Stimulated activated CD8-positive, alpha-beta memory T cell treated with anti-CD3 and anti-CD28 coated beads, Interleukin-4, amount 100 ng/mL, for 1 hour (primary cell): ENCODE data around the gene CREBRF.
A peak's percentile ranks its signal among the peaks of the same experiment; 100 is the strongest.
"Not testable (repeated sequence)": the region's sequence is repeated elsewhere in the genome, so short reads cannot be mapped to it uniquely, and the experiment has no call there.

Source experiments
- DNase-seq, 2 donors: peaks; one replicate each; pipeline ENCODE4 v3.0.0-alpha.2; 2020; ENCODE audit warnings: low read depth in 2 of 2, low spot score in 1 of 2

CREBRF gene

DNA sequence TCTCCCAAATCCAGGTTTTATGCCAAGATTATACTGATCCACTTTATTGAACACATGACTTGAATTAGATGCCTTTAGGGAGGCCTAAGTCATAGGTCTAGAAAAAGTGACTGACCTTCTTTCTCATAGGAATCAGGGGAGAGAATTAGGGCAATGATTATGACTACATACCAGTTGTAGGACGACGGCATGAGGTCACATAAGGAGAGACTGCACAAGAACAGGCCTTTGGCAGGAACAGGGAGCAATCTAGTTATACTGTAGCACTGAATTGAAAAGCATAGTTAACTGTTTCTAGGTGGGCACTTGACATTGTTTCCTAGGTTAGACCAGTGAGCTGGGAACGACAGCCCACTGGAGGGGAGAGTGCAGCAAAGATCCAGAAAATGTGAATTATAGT lies 22.7 kb downstream of the CREBRF start:
- DNase-seq = no peak

DNA sequence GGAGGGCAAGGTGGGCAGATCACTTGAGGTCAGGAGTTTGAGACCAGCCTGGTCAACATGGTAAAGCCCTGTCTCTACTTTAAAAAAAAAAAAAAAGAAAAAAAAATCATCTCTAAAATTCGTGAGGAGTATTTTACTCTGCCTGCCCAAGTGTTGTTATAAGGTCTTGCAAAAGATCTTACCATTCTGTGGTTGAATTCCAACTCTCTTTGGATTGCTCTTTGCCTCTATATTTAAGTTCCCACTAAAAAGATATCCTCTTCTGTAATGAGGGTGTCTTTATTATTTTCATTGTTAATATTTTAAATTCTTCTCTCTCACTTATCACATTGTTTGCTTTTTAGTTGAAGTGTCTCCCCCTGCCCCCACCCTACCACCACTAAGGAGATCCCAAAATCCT lies 33.4 kb downstream of the CREBRF start:
- no peak for DNase-seq

DNA sequence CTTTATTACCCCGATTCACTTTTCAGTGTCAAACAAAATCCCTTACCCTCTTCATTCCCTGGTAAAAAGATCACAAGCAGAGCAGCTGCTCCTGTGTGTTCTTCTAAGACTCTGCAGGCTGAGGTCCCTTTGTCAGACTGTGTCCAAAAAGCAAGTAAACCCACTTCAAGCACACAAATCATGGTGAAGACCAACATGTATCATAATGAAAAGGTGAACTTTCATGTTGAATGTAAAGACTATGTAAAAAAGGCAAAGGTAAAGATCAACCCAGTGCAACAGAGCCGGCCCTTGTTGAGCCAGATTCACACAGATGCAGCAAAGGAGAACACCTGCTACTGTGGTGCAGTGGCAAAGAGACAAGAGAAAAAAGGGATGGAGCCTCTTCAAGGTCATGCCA lies 34.5 kb downstream of the CREBRF start:
- no peak for DNase-seq

DNA sequence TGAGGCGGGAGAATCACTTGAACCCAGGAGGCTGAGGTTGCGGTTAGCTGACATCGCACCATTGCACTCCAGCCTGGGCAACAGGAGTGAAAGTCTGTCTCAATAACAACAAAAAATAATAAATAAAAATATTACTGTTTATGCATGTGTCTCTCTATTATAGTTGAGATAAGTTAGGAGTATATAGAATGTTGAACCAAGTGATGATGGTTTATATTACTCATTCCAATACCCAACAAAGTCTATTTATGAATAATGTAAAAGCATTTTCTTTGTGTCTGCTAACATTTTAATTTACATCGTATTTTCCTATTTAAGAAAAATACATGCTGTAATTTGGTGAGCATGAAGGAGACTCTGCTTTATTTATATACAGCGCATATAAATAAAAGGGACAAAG lies 35.8 kb downstream of the CREBRF start:
- DNase-seq = no peak

DNA sequence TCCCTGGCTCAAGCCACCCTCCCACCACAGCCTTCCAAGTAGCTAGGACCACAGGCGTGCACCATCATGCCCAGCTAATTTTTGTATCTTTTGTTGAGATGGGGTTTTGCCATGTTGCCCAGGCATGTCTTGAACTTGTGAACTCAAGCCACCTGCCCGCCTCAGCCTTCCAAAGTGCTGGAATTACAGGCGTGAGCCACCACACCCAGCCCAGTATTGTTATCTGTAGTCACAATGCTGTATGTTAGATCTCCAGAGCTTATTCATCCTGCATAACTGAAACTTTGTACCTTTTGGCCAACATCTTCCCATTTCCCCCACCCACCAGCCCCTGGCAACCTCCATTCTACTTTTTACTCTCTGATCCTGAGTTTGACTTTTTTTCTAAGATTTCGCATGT lies 37.5 kb downstream of the CREBRF start:
- no peak for DNase-seq

DNA sequence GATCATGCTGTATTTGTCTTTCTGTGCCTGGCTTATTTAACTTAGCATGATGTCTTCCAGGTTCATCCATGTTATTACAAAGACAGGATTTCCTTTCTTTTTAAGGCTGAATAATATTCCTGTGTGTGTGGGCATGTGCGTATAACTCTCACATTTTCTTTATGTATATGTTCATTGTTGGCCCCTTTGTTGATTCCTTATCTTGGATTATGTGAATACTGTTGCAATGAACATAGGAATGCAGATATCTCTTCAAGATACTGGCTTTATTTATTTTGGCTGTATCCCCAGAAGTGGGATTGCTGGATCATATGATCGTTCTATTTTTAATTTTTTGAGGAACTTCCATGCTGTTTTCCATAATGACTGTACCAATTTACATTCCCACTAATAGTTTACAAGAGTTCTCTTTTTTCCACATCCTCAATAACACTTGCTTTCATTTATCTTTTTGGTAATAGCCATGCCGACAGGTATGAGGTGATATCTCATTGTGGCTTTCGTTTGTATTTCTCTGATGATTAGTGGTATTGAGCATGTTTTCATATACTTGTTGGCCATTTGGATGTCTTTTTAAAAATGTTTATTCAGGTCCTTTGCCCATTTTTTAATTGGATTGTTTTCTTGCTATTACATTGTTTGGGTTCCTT lies 38.0 kb downstream of the CREBRF start:
- no peak for DNase-seq

DNA sequence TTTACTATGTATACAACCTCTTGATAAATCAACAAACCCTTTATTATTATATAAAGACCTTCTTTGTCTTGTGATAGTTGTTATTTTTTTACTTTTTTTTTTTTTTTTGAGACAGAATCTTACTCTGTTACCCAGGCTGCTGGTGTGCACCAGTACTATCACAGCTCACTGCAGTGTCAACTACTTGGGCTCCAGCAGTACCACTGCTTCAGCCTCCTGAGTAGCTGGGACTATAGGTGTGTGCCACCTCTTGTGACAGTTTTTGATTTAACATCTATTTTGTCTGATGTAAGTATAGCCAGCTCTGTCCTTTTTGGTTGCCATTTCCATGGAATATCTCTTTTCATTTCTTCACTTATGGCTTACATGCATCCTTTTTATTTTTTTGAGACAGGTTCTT lies 42.6 kb downstream of the CREBRF start:
- no peak for DNase-seq

DNA sequence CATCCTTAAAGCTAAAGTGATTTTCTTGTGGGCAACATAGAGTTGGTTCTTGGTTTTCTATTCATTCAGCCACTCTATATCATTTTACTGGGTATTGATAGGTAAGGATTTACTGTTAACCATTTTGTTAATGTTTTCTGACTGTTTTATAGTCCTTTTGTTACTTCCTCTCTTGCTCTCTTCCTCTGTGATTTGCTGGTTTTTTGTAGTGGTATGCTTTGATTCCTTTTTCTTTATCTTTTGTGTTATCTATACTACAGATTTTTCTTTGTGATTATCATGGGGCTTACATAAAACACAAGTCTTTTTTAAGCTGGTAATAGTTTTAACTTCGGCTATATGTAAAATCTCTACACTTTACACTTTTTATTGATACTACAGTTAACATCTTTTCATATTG lies 43.3 kb downstream of the CREBRF start:
- DNase-seq = no peak

DNA sequence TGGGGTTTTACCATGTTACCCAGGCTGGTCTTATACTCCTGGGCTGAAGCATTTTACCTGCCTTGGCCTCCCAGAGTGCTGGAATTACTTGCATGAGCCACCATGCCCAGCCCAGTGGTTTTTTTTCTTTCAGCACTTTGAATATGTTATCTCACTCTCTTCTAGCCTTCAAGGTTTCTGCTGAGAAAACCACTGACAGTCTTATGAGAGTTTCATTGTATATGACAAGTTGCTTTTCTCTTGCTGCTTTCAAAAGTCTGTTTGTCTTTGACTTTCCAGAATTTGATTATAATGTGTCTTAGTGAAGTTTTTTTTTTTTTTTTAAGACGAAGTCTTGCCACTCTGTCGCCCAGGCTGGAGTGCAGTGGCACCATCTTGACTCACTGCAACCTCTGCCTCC lies 45.1 kb downstream of the CREBRF start:
- DNase-seq = no peak

DNA sequence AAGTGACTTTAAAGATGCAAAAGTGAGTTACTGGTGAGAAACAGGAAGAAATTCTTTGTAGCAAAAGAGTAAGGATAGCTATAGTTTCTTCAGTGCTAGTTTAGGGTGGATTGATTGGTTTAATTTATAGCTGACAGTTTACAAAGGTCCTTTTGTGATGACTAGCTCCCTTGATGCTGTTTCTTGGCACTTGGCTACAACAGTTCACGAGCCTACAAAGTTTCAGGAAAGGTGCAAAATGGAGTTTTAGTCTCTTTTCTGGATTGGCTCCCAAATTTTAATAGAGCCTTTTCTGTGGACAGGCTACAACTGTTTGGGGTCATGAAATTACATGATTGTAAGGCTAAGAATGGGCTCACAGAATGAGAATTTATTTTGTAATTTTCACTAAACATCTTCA lies 47.3 kb downstream of the CREBRF start:
- DNase-seq = no peak

DNA sequence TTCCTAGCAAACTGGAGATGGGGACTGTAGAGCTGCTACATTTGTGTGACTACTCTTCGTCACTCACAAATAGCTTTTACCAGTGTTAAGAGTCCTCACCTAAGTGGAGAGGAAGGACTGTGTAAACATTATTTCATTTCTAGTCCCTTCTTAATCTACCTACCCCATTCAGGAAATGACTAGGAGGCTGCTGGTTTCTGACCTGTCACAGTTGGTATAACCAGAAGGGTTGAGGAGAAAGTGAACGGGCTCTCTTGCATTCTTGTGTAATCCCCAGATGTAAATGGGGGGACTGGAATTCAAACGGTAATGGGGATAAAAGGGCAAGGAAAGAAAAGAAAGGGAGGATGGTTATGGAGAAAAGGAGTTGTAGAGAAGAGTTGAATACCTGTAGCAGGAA lies 52.8 kb downstream of the CREBRF start:
- DNase-seq = no peak

DNA sequence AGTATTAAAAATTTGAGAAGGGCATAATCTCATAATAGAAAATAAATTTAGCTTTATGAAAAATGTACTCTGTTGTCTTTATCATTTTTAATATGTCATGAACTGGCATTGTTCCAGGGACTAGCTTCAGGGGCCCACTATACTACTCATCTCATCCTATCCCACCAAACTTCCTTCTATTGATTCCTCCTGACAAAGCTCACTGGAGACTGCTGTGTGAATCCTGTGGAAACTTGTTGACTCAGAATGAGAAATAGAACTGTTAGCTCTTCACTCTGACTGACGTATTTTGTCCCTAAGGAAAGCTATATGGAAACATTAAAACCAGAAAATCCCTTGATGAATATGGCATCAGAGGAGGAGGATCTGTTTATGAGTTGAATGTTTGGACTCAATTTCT lies 58.4 kb downstream of the CREBRF start:
- no peak for DNase-seq

DNA sequence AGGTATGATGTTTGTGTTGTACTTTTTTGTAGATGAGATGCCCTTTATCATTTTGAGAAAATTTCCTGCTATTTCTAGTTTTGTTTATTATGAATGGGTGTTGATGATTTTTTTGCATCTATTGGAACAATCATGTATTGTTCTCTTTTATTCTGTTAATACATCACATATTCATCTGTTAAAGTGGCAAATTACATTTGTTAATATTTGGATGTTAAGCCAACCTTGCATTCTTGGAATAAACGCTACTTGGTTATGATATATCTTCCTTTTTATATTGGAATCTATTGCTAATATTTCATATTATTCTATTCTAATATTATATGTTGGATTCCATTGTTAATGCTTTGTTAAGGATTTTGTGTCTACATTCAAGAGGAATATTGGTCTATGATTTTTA lies 63.6 kb downstream of the CREBRF start:
- no peak for DNase-seq

DNA sequence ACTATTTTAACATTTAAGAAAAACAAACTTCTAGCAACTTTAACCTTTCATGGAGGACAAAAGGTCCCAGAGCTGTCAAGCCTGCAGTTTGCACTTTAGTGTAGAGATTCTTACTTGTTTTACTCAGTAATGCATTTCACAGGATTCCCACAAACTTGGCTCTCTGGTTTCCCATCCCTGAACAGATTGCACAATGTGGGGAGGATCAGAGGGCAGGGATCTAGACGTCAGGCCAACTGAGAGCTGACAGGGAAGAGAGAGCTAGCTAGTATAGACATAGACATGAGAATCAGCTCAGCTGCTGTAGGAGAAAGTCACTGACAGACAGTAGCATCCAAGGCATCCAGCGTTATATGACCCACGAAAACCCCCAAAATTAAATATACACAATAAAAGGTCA lies 67.3 kb downstream of the CREBRF start:
- DNase-seq = no peak

DNA sequence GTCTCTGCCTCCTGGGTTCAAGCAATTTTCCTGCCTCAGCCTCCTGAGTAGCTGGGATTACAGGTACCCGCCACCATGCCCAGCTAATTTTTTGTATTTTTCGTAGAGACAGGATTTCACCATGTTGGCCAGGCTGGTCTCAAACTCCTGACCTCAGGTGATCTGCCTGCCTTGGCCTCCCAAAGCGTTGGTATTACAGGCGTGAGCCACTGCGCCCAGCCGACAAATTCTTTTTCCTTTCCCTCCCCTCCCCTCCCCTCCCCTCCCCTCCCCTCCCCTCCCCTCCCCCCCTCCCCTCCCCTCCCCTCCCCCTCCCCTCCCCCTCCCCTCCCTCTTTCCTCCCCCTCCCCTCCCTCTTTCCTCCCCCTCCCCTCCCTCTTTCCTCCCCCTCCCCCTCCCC lies 76.0 kb downstream of the CREBRF start:
- DNase-seq = not testable (repeated sequence)

DNA sequence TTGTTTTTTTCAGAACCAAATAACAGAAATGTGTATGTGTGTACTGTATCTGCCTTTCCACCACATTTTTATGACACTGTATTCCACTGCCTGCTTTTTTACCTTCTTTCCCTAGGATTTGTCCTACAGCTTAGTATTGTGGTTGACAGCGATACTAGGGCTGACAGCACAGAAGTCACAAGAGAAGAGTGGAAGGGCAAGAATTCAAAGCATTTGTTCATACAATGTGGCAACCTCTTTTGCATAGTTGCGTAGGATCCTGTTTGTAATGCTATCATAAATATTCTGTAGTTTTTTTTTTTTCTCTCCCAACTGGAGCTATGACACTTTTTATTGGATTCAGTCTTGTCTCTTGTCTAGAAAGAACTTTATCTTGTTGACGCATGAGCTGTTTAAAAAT lies 82.6 kb downstream of the CREBRF start:
- DNase-seq = no peak

DNA sequence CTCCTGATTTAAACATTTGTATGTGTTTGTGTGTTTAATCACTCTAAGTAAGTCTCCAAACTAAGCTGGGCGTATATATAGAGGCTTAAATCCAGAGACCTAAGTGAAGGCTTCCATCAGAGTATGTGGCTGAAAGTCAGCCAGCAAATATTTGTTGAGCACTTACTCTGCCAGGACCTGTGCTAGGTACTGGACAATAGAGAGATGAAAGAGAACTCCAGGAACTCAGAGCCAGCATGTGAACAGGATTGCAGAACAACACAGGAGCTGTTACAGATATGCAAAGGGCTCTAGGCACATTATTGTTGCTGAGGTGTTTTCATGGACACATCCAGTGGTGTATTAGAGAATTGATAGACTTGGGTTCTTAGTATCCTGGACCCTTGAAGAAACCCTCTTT lies 83.5 kb downstream of the CREBRF start:
- DNase-seq = no peak

DNA sequence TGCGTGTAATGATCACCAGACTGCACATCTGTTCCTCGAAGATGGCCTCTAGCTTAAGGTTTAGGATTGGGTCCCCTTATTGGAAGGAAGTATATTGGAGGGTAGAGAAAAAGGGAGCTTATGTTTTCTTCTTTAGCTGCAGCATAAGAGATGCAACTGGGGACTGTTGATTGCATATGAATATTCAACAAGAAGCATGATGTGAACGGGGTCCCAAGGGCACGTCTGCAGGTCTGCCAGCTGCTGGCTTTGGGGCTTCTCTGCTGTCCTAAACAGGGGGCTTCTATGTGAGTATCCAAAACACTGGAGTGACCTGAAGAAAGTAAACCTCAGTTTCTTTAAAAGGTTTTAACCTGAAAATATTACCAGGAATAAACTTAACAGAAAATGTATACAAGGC lies 84.6 kb downstream of the CREBRF start:
- DNase-seq = no peak

DNA sequence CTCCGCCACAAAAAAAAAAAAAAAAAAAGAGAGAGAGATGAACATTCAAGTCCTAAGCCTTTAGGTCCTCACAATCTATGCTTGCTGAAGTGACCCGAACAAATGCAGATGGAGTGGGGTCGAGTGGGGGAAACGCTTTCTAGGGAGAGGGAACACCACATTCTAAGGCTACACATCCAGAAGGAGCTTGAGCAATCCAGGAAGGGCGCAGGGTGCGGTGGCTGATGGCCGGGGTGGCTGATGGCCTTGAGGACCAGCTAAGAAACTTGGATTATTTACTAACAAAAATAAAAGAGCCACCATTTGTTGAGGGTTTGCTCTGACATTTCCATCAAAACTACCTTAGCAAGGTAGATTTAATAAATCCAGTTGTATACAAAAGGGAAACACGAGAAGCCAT lies 87.4 kb downstream of the CREBRF start:
- no peak for DNase-seq

DNA sequence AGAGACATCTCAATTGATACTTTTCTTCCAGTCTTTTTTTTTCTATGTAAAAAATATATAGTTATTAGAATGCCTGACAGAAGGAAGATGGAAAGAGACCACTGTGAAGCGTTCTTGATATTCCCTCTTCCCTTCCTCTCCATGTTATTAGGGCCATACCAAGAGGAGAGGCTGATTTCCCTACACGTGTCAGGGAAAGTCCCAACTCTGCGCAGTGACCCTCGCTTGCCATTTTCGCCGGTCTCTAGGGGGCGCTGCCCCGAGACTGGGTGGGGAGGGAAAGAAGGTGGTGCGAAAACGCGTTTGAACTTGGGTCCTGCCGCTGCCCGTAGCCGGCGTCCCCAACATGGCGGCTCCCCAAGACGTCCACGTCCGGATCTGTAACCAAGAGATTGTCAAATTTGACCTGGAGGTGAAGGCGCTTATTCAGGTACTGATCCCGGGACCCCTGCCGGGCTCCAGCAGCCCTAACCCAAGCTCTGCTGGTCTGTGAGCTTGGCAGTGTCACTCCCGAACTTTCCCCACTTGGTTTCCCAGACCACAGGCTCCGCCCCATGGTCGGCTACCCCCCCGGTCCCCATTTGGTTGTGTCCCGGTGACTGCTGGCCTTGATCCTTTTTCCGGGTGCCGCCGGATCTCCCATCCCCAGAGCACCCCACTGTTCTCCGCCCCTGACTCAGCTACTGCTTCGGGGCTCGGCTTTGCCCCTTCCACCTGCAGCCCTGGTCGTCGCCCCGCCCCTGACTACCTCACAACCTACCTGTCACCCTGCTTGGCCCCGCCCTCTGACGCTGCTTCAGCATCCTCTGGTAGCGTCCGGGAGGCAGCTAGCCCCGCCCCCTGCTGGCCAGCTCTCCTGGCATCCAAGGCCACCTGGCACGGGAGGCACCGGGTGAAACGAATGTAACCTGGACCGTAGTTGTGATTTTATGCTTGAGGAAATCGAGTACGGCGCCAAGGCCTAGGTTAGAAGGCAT lies 88.3 kb downstream of the CREBRF start, which contains the start of gene BNIP1:
Gene BNIP1, plus strand, starts transcription at position 332 of the 977 bp plus-strand sequence. Its CDS starts 15 bp downstream, at position 347.
- DNase-seq = peak; percentile 91 to 93

DNA sequence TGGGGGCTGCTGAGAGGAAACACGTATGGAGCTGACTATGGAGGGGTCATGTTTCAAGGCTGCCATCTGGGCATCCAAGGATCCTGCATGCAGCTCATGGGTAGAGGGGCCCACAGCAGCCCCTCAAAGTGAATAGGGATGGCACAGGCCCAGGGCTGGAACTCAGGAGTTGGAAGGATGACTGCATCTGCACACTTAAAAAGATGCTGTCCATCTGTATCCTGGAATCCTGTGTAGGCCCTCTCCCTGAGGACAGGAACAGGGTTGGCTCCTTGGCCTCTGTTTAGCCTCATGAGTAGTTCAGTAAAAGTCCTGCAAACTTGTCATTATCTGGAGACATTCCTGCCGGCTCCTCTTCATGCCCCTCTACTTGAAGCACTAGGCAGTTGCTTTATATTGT lies 92.2 kb downstream of the CREBRF start:
- DNase-seq = no peak

DNA sequence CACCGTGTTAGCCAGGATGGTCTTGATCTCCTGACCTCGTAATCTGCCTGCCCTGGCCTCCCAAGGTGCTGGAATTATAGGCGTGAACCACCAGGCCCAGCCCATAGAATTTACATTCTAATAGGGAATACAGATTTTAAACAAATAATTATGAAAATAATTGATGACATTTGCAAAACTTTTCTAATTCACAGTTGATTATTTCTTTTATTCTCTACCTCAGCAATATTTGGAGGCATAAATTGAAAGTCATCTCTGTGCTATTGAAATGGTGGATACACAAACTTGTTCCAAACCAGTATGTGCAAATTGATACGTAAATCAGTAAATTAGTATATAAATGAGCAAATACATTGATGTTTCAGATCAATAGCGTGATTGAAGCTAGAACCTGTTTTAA lies 96.4 kb downstream of the CREBRF start:
- no peak for DNase-seq

DNA sequence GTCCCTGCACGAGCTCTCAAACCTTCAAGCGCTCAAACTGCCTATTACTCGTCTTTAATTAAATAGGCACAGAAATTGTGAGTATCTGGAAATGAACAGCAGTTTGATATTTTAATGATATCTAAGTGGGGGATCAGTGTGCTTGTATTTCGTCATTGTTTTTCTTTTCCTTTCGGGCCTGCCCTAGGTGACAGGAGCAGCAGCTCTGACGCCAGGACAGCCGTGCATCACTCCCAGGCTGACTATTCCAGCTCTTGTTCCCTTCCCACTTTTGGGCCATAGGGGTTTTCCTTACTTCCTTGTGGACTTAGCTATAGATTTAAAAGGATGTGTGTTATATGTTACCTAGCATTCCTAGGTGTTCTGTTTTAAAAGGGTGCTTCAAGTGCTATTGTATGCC lies 97.7 kb downstream of the CREBRF start:
- no peak for DNase-seq
